PFSK-1 (cell line): Measurements from ENCODE around the gene DIAPH1.

Experiments used
- POLR2AphosphoS5 ChIP-seq: IDR thresholded peaks from 2 replicates; pipeline ENCODE4 v1.6.1; 2012; ENCODE audit warnings: low read depth, mild to moderate bottlenecking, control low read depth, low read length, moderate library complexity
- REST ChIP-seq, 2 experiments: IDR thresholded peaks; 2 replicates each; pipeline versions ENCODE4 v1.6.1 to v1.8.0; 2011 to 2012; ENCODE audit warnings: low read depth in 2 of 2, low read length in 2 of 2, control low read depth in 1 of 2, inconsistent platforms in 1 of 2, mild to moderate bottlenecking in 1 of 2, moderate library complexity in 1 of 2; ENCODE audit not compliant: insufficient read depth in 1 of 2
- SIN3A ChIP-seq: IDR thresholded peaks from 2 replicates; pipeline ENCODE4 v1.6.1; 2012; ENCODE audit warnings: mild to moderate bottlenecking, low read length, moderate library complexity, borderline replicate concordance; ENCODE audit not compliant: insufficient read depth
- TAF1 ChIP-seq: IDR thresholded peaks from 2 replicates; pipeline ENCODE4 v1.6.1; 2012; ENCODE audit warnings: low read length, control low read depth, borderline replicate concordance; ENCODE audit not compliant: insufficient read depth

GRCh38 chr5:141518618-141519015 is 100.2 kb downstream of the DIAPH1 start:
- no peak for TF ChIP-seq REST (IDR thresholded peaks at IDR 0.05; ENCODE audit: insufficient read depth in 1 of 2, low read depth in 2 of 2, low read length in 2 of 2)
- TF ChIP-seq POLR2AphosphoS5 = no peak
- TF ChIP-seq TAF1 = no peak
- TF ChIP-seq SIN3A = no peak
